GM10266 (cell line): Measurements from ENCODE around the gene SEPTIN10.
"Not testable (repeated sequence)": the region's sequence is repeated elsewhere in the genome, so short reads cannot be mapped to it uniquely, and the experiment has no call there.

Experiments
- DNase-seq: peaks from one replicate; pipeline ENCODE4 v3.0.0; 2012; ENCODE audit errors: extremely low spot score
- CTCF ChIP-seq: IDR thresholded peaks from 2 replicates; pipeline ENCODE4 v1.5.1; 2012; ENCODE audit warnings: mild to moderate bottlenecking, low read depth; ENCODE audit not compliant: control insufficient read depth, insufficient read depth; ENCODE audit errors: missing control alignments

The SEPTIN10 gene

GRCh38 chr2:109594246-109594885, 19.4 kb downstream of the SEPTIN10 start:
- no peak for TF ChIP-seq CTCF
- DNase-seq: no peak

- DNase-seq: no peak
- no peak for TF ChIP-seq CTCF
Measured at GRCh38 chr2:109592905-109593304, 20.9 kb downstream of the SEPTIN10 start.

GRCh38 chr2:109591206-109591605, 22.6 kb downstream of the SEPTIN10 start:
- DNase-seq: no peak
- no peak for TF ChIP-seq CTCF

GRCh38 chr2:109586687-109587086, 27.1 kb downstream of the SEPTIN10 start:
- TF ChIP-seq CTCF: no peak
- no peak for DNase-seq

- no peak for TF ChIP-seq CTCF
- no peak for DNase-seq
Measured at GRCh38 chr2:109582928-109583895, 30.6 kb downstream of the SEPTIN10 start.

GRCh38 chr2:109577630-109578029, 36.1 kb downstream of the SEPTIN10 start:
- DNase-seq: not testable (repeated sequence)

GRCh38 chr2:109575373-109575772, 38.4 kb downstream of the SEPTIN10 start:
- DNase-seq: no peak
- TF ChIP-seq CTCF: no peak
